Gastrocnemius medialis (tissue), 4 donors: ENCODE measurements around the gene TFPI. TPM values are rescaled to one million over a fixed set of nuclear protein-coding genes. Genes with fewer than 3 reads are reported as not detected.
"Not testable (repeated sequence)": the region's sequence is repeated elsewhere in the genome, so short reads cannot be mapped to it uniquely, and the experiment has no call there.

Experiments
- ATAC-seq, 2 donors: fragments of 150-250 bp; one replicate each; pipeline ENCODE4 v1.9.1; 2016
- DNase-seq, 2 donors: peaks; one replicate each; pipeline ENCODE4 v3.0.0-alpha.2; 2019
- H3K27ac ChIP-seq, 4 donors: fragments of 200-600 bp; sonication (generic); 1 replicate in 1 of 4; 2 replicates in 3 of 4; pipeline ENCODE4 v1.5.1; 2016 to 2018; ENCODE audit warnings: mild to moderate bottlenecking in 2 of 4, moderate library complexity in 1 of 4
- H3K27me3 ChIP-seq, 3 donors: fragments of 200-600 bp; sonication (generic) in 2 of 3; 1 replicate in 1 of 3; 2 replicates in 2 of 3; pipeline versions ENCODE4 v1.5.1 to v1.6.0; 2016 to 2019; ENCODE audit warnings: mild to moderate bottlenecking in 1 of 3, moderate library complexity in 1 of 3
- H3K36me3 ChIP-seq, 2 donors: fragments of 200-600 bp; sonication (generic) in 1 of 2; one replicate each; pipeline ENCODE4 v1.5.1; 2017 to 2018
- H3K4me1 ChIP-seq, 2 donors: fragments of 200-600 bp; sonication (generic) in 1 of 2; one replicate each; pipeline ENCODE4 v1.5.1; 2016 to 2017; ENCODE audit warnings: mild to moderate bottlenecking in 2 of 2
- H3K4me3 ChIP-seq, 4 donors: fragments of 200-600 bp; sonication (generic) in 3 of 4; 1 replicate in 1 of 4; 2 replicates in 3 of 4; pipeline ENCODE4 v1.5.1; 2016 to 2019; ENCODE audit warnings: mild to moderate bottlenecking in 2 of 4
- H3K9me3 ChIP-seq, 3 donors: fragments of 200-600 bp; sonication (generic) in 2 of 3; 1 replicate in 1 of 3; 2 replicates in 2 of 3; pipeline ENCODE4 v1.5.1; 2016 to 2019
- POLR2A ChIP-seq, 2 donors: fragments of 450-650 bp; IDR thresholded peaks; one replicate each; pipeline ENCODE4 v1.6.1; 2017; ENCODE audit warnings: antibody characterized with exemption in 2 of 2, mild to moderate bottlenecking in 2 of 2, moderate library complexity in 2 of 2
- in situ Hi-C, 4 donors: fragments of 200-750 bp; cut with MboI; loops; one replicate each; pipeline versions ENCODE4 v1.15.0 to v1.8.0; 2017; ENCODE audit warnings: low sequenced_read_pairs in 4 of 4
- intact Hi-C: fragments of 100-400 bp; cut with DNase I; formaldehyde crosslinking; loops from one replicate; pipeline ENCODE4 v1.15.1; 2023; ENCODE audit warnings: low total_unique reads
- total RNA-seq, 4 donors: library from RNA; depleted of rRNA; stranded (reverse); fragments of >200 nt; gene quantifications; one replicate each; pipeline versions ENCODE4 v1.1.0 to v1.2.3, GENCODE V29; 2016
- TF ChIP-seq, protein P1 (sequence below), 5 experiments: fragments of 450-650 bp in 3 of 5; fragments of 200-600 bp in 2 of 5; sonication (generic) in 2 of 5; IDR thresholded peaks in 4 of 5; conservative IDR thresholded peaks in 1 of 5; 1 replicate in 4 of 5; 2 replicates in 1 of 5; pipeline ENCODE4 v1.5.1; 2016 to 2019; ENCODE audit warnings: antibody characterized with exemption in 5 of 5, mild to moderate bottlenecking in 3 of 5, moderate library complexity in 3 of 5

The TFPI gene
- total RNA-seq, 4 donors from 2014 or later = 30.7 to 91.5 (median 54.7) TPM

DNA sequence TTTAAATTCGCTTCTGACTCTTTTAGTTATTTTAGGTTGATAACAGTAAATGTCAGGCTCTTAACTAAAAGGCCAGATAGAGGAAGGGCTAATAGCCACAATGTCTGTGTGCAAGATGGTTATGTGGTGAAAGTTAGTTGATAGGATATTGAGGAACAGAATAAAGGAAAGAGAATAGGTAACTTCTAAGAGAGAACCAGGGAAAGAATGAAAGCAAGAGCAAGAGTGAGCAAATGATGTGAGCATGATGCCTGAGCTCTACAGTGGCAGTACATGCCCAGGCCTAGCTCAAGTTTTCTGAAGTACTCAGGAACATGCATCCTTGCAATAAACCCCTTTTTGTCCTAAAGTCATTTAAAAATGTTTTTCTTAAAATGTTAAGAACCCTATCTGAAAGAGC lies 12.5 kb upstream of the TFPI start:
- no peak for TF ChIP-seq POLR2A (IDR thresholded peaks at IDR 0.05)
- TF ChIP-seq, protein P1, sequence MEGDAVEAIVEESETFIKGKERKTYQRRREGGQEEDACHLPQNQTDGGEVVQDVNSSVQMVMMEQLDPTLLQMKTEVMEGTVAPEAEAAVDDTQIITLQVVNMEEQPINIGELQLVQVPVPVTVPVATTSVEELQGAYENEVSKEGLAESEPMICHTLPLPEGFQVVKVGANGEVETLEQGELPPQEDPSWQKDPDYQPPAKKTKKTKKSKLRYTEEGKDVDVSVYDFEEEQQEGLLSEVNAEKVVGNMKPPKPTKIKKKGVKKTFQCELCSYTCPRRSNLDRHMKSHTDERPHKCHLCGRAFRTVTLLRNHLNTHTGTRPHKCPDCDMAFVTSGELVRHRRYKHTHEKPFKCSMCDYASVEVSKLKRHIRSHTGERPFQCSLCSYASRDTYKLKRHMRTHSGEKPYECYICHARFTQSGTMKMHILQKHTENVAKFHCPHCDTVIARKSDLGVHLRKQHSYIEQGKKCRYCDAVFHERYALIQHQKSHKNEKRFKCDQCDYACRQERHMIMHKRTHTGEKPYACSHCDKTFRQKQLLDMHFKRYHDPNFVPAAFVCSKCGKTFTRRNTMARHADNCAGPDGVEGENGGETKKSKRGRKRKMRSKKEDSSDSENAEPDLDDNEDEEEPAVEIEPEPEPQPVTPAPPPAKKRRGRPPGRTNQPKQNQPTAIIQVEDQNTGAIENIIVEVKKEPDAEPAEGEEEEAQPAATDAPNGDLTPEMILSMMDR (IDR thresholded peaks at IDR 0.05 in 4 of 5, conservative IDR thresholded peaks at IDR 0.05 in 1 of 5) = no peak
- ATAC-seq (no peak), DNase-seq (no peak)
- Histone ChIP-seq H3K4me1 (no peaks in the 10 kb centered on the region), H3K4me3 (no peak overlapping the region), H3K9me3 (no peaks in the 10 kb centered on the region), H3K27ac (no peak overlapping the region), H3K36me3 (no peaks in the 10 kb centered on the region), H3K27me3 (no peaks in the 10 kb centered on the region)
- intact Hi-C loops = no loop called here
- in situ Hi-C loops = no loop called here

DNA sequence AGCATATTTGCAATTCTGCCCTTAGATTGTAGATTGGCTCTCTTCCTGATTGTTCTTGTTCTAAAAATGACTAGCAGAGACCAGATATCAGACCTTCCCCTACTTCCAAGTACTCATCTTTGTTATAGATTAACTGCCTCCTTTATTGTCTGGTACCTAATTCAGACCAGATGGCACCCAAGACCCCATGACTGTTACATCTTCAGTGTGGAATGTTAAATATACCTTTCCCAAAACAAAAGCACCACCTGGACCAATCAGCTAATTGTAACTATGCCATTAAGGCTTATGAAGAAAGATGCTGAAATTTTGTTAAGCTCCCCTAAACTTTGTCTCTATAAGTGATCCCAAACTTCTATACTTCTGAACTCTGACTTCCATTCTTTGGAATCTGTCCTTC lies 12.0 kb upstream of the TFPI start:
- Histone ChIP-seq H3K27me3 (no peaks in the 10 kb centered on the region), H3K4me1 (no peaks in the 10 kb centered on the region), H3K36me3 (no peaks in the 10 kb centered on the region), H3K9me3 (no peaks in the 10 kb centered on the region), H3K27ac (no peak overlapping the region), H3K4me3 (no peak overlapping the region)
- DNase-seq (no peak), ATAC-seq (no peak)
- TF ChIP-seq, protein P1 (IDR thresholded peaks at IDR 0.05 in 4 of 5, conservative IDR thresholded peaks at IDR 0.05 in 1 of 5) = no peak
- TF ChIP-seq POLR2A (IDR thresholded peaks at IDR 0.05) = no peak
- in situ Hi-C loops (no loop called here), intact Hi-C loops (no loop called here)

DNA sequence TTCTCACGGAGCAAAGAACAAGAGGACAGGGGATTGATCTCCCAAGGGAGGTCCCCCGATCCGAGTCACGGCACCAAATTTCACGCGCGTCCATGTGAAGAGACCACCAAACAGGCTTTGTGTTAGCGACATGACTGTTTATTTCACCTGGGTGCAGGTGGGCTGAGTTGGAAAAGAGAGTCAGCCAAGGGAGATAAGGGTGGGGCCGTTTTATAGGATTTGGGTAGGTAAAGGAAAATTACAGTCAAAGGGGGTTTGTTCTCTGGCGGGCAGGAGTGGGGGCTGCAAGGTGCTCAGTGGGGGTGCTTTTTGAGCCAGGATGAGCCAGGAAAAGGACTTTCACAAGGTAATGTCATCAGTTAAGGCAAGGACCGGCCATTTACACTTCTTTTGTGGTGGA lies 11.4 kb upstream of the TFPI start:
- H3K27ac ChIP-seq, DNase-seq, H3K36me3 ChIP-seq, H3K9me3 ChIP-seq, intact Hi-C loops, H3K27me3 ChIP-seq, in situ Hi-C loops, H3K4me1 ChIP-seq, ATAC-seq, H3K4me3 ChIP-seq: not testable (repeated sequence)

DNA sequence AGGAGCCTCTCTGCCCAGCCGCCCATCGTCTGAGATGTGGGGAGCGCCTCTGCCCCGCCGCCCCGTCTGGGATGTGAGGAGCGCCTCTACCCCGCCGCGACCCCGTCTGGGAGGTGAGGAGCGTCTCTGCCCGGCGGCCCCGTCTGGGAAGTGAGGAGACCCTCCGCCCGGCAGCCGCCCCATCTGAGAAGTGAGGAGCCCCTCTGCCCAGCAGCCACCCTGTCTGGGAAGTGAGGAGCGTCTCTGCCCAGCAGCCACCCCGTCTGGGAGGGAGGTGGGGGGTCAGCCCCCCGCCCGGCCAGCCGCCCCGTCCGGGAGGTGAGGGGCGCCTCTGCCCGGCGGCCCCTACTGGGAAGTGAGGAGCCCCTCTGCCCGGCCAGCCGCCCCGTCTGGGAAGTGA lies 2.3 kb upstream of the TFPI start:
- ATAC-seq, H3K27me3 ChIP-seq, H3K27ac ChIP-seq, H3K36me3 ChIP-seq, H3K4me3 ChIP-seq, in situ Hi-C loops, intact Hi-C loops, H3K4me1 ChIP-seq, DNase-seq, H3K9me3 ChIP-seq: not testable (repeated sequence)

DNA sequence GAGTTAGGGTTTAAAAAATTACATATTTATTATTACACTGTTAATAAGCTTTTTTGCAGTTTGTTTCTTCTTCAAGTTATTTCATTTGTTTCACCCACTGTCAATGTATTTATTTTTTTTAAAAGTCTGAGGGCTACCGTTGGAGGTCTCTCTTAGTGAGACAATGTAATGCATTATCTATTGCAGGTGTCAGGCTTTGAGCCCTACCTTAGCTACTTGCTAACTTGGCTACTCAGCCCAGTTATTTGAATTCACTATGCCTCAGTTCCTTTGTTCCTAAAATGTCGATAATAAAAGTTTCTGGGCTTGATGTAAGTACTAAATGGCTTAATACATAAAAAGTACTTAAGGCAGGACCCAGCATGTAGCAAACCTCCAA lies 458 bp upstream of the TFPI start:
- DNase-seq (no peak), ATAC-seq (no peak)
- peak overlapping the region; percentile 51 to 73 (median 60) for H3K4me3 ChIP-seq
- TF ChIP-seq, protein P1 (IDR thresholded peaks at IDR 0.05 in 4 of 5, conservative IDR thresholded peaks at IDR 0.05 in 1 of 5) = no peak
- no peak for TF ChIP-seq POLR2A (IDR thresholded peaks at IDR 0.05)
- in situ Hi-C loops = no loop called here
- no peaks in the 10 kb centered on the region for H3K36me3 ChIP-seq
- no peaks in the 10 kb centered on the region for H3K9me3 ChIP-seq
- peak overlapping the region; percentile 71 to 85 (median 78) for H3K27ac ChIP-seq
- no peaks in the 10 kb centered on the region for H3K4me1 ChIP-seq
- intact Hi-C loops = no loop called here
- H3K27me3 ChIP-seq = no peaks in the 10 kb centered on the region
